SK-N-SH treated with all-trans-retinoic acid at 6 μM for 48 hours (cell line): ENCODE data around the gene LILRA6.

ENCODE experiments used
- ATAC-seq: fragments of 200-7000 bp; cut with Tn5 transposase; 3 replicates; pipeline ENCODE4 v1.9.1; 2020; ENCODE audit warnings: mild to moderate bottlenecking, moderate library complexity
- ARNTL ChIP-seq: fragments of 450-650 bp; formaldehyde crosslinking; IDR thresholded peaks from 2 replicates; pipeline ENCODE4 v1.5.0; 2020; ENCODE audit warnings: low read depth, mild to moderate bottlenecking, moderate library complexity, borderline replicate concordance
- BACH2 ChIP-seq: fragments of 250-450 bp; sonication (Bioruptor Pico); IDR thresholded peaks from 2 replicates; pipeline ENCODE4 v1.9.0; 2021; ENCODE audit warnings: mild to moderate bottlenecking, borderline replicate concordance
- CSDC2 ChIP-seq: fragments of 250-450 bp; sonication (Bioruptor Pico); IDR thresholded peaks from 2 replicates; pipeline ENCODE4 v1.5.0; 2020; ENCODE audit warnings: mild to moderate bottlenecking, moderate library complexity
- ESRRG ChIP-seq: fragments of 250-450 bp; sonication (Bioruptor Pico); IDR thresholded peaks from 2 replicates; pipeline ENCODE4 v1.6.1; 2021; ENCODE audit warnings: mild to moderate bottlenecking
- PATZ1 ChIP-seq: fragments of 250-450 bp; sonication (Bioruptor Pico); IDR thresholded peaks from 2 replicates; pipeline ENCODE4 v1.8.0; 2020; ENCODE audit warnings: mild to moderate bottlenecking, moderate library complexity, borderline replicate concordance
- TOX ChIP-seq: fragments of 250-450 bp; sonication (Bioruptor Pico); IDR thresholded peaks from 2 replicates; pipeline ENCODE4 v1.8.0; 2021; ENCODE audit warnings: mild to moderate bottlenecking, moderate library complexity, borderline replicate concordance
- ZC3H10 ChIP-seq: fragments of 250-450 bp; sonication (Bioruptor Pico); IDR thresholded peaks from 2 replicates; pipeline ENCODE4 v1.5.1; 2021; ENCODE audit warnings: mild to moderate bottlenecking, moderate library complexity
- ZFP3 ChIP-seq: fragments of 250-450 bp; sonication (Bioruptor Pico); IDR thresholded peaks from 2 replicates; pipeline ENCODE4 v1.5.0; 2020; ENCODE audit warnings: mild to moderate bottlenecking, moderate library complexity
- ZFP30 ChIP-seq: fragments of 450-650 bp; formaldehyde crosslinking; IDR thresholded peaks from 2 replicates; pipeline ENCODE4 v1.5.0; 2022; ENCODE audit warnings: mild to moderate bottlenecking, moderate library complexity
- ZNF565 ChIP-seq: fragments of 450-650 bp; formaldehyde crosslinking; conservative IDR thresholded peaks from 2 replicates; pipeline ENCODE4 v1.5.0; 2020; ENCODE audit warnings: low read depth, mild to moderate bottlenecking, moderate library complexity
- ZNF70 ChIP-seq: fragments of 450-650 bp; formaldehyde crosslinking; IDR thresholded peaks from 2 replicates; pipeline ENCODE4 v1.5.0; 2020; ENCODE audit warnings: mild to moderate bottlenecking, moderate library complexity
- TF ChIP-seq, protein P1 (sequence below): fragments of 250-450 bp; sonication (Bioruptor Pico); IDR thresholded peaks from 2 replicates; pipeline ENCODE4 v1.5.0; 2020; ENCODE audit warnings: mild to moderate bottlenecking, moderate library complexity
- TF ChIP-seq, protein P2 (sequence below): fragments of 250-450 bp; sonication (Bioruptor Pico); IDR thresholded peaks from 2 replicates; pipeline ENCODE4 v1.5.1; 2020; ENCODE audit warnings: low read depth, mild to moderate bottlenecking, moderate library complexity

The LILRA6 gene

GRCh38 chr19:54189735-54190502 is 52.7 kb downstream of the LILRA6 start (continued):
- TF ChIP-seq ZFP3 (CRISPR knock-in tag) (no peak), CSDC2 (CRISPR knock-in tag) (no peak)

DNA sequence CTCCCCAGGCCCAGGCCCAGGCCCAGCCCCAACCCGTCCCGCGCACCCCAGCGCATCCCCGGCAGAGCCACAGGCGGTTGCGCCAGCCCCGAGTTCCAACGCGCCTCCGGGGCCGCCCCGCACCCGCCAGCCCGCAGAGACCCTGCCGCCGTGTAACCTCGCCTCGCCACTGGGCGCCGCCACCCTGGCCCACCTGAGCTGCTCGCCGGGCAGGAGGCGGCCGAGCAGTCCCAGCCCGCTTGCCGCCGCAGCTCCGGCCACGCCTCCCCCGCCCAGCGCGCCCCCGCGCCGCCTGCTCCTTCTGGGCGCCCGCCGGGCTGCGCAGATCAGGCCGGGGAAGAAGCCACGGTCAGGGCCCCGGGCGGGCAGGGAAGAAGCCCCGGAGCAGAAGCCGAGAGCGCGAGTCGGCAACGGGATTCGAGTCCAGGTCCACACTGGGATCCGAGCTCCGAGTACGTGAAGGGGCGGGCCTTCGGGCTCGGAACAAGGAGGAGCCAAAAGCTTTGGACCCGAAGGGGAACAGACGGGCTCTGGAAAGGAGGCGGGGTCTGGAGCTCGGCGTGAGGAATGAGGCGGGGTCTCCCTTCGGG is 53.4 kb downstream of the LILRA6 start, which contains the start of gene MBOAT7:
Gene MBOAT7, minus strand, starts transcription at position 436 of the 590 bp plus-strand sequence. CDS start 1,072 bp downstream, outside the sequence.
- ATAC-seq: peak; percentile 24
- no peak for TF ChIP-seq TOX
- no peak for TF ChIP-seq ZC3H10
- TF ChIP-seq, protein P1, sequence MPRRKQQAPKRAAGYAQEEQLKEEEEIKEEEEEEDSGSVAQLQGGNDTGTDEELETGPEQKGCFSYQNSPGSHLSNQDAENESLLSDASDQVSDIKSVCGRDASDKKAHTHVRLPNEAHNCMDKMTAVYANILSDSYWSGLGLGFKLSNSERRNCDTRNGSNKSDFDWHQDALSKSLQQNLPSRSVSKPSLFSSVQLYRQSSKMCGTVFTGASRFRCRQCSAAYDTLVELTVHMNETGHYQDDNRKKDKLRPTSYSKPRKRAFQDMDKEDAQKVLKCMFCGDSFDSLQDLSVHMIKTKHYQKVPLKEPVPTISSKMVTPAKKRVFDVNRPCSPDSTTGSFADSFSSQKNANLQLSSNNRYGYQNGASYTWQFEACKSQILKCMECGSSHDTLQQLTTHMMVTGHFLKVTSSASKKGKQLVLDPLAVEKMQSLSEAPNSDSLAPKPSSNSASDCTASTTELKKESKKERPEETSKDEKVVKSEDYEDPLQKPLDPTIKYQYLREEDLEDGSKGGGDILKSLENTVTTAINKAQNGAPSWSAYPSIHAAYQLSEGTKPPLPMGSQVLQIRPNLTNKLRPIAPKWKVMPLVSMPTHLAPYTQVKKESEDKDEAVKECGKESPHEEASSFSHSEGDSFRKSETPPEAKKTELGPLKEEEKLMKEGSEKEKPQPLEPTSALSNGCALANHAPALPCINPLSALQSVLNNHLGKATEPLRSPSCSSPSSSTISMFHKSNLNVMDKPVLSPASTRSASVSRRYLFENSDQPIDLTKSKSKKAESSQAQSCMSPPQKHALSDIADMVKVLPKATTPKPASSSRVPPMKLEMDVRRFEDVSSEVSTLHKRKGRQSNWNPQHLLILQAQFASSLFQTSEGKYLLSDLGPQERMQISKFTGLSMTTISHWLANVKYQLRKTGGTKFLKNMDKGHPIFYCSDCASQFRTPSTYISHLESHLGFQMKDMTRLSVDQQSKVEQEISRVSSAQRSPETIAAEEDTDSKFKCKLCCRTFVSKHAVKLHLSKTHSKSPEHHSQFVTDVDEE (CRISPR knock-in tag): 0 out of 2 replicates have a peak, but pooled peaks have one; percentile 25
- TF ChIP-seq ARNTL: no peak
- TF ChIP-seq ZFP30: no peak
- TF ChIP-seq ZNF565 (CRISPR knock-in tag): no peak

GRCh38 chr19:54188215-54188871 is 54.2 kb downstream of the LILRA6 start:
- TF ChIP-seq PATZ1 (CRISPR knock-in tag): peak; percentile 99; the same call in 1 of the 2 replicates
- no peak for TF ChIP-seq BACH2 (CRISPR knock-in tag)
- no peak for ATAC-seq

DNA sequence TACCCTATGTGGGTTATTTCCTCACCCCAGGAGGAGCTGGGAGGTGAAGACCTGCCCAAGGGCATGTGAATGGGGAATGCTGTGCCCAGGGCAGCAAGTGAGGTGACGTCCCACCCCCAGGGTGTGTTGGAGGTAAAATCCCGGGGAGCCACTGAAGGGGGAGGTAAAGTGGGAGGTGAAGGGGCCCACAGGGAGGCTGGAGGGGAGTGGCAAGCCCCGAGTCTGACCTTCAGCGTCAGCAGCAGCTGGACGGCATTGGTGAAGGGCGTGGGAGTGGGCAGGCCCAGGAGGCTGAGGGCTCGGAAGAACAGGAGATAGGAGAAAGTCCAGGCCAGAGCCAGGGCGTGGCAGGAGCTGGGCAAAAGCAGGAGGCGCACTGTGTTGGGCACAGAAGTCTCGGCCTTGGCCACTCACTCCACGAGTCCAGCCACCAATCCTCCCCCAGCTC is 55.6 kb downstream of the LILRA6 start:
- no peak for ATAC-seq
- TF ChIP-seq, protein P2, sequence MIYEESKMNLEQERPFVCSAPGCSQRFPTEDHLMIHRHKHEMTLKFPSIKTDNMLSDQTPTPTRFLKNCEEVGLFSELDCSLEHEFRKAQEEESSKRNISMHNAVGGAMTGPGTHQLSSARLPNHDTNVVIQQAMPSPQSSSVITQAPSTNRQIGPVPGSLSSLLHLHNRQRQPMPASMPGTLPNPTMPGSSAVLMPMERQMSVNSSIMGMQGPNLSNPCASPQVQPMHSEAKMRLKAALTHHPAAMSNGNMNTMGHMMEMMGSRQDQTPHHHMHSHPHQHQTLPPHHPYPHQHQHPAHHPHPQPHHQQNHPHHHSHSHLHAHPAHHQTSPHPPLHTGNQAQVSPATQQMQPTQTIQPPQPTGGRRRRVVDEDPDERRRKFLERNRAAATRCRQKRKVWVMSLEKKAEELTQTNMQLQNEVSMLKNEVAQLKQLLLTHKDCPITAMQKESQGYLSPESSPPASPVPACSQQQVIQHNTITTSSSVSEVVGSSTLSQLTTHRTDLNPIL (CRISPR knock-in tag): no peak
- no peak for TF ChIP-seq ZNF70 (CRISPR knock-in tag)
- no peak for TF ChIP-seq ESRRG (CRISPR knock-in tag)
- TF ChIP-seq ZFP30: no peak
- TF ChIP-seq, protein P1 (CRISPR knock-in tag): no peak
- no peak for TF ChIP-seq CSDC2 (CRISPR knock-in tag)
- TF ChIP-seq ARNTL: no peak
- no peak for TF ChIP-seq ZFP3 (CRISPR knock-in tag)
- no peak for TF ChIP-seq BACH2 (CRISPR knock-in tag)
